ENCODE data around the gene NOL4L. TPM values are rescaled to one million over a fixed set of nuclear protein-coding genes. Genes with fewer than 3 reads are reported as not detected.
A peak's percentile ranks its signal among the peaks of the same experiment; 100 is the strongest.

Gene NOL4L
- total RNA-seq, 2 donors from 2014 or later: 39.6 to 50.7 TPM

GRCh38 chr20:32457479-32457986, 127.6 kb downstream of the NOL4L start:
- Histone ChIP-seq H3K27ac (ENCODE audit: low read depth, low read length) (peak overlapping the region; percentile 91), H3K9me3 (ENCODE audit: control insufficient read depth, low read length) (no peaks in the 10 kb centered on the region), H3K4me3 (ENCODE audit: low read length) (no peak overlapping the region), H3K9ac (ENCODE audit: extremely low read depth, low read length, poor library complexity, severe bottlenecking) (peak overlapping the region; percentile 51), H3K36me3 (ENCODE audit: control insufficient read depth, insufficient read depth, low read length) (peaks cover 52% of the 10 kb centered on the region), H3K4me1 (ENCODE audit: control insufficient read depth, insufficient read depth, low read length) (peaks cover 12% of the 10 kb centered on the region), H3K27me3 (ENCODE audit: control insufficient read depth, insufficient read depth, low read length, poor library complexity, severe bottlenecking) (no peaks in the 10 kb centered on the region)
- peaks cover 15% of the 10 kb centered on the region for H3K4me1 Mint-ChIP-seq
- peak overlapping the region; percentile 48 for H3K4me3 Mint-ChIP-seq
- 9 to 22% methylated on average over 11 to 29 of the region's 29 CpGs for WGBS, 2 experiments (ENCODE audit: insufficient coverage in 1 of 2, insufficient read length in 1 of 2)
- H3K9me3 Mint-ChIP-seq: no peaks in the 10 kb centered on the region
- DNase-seq: peak; percentile 96
- H3K27ac Mint-ChIP-seq: peak overlapping the region; percentile 84
- peaks cover 41% of the 10 kb centered on the region for H3K36me3 Mint-ChIP-seq (ENCODE audit: low read depth)
- TF ChIP-seq, protein P1, sequence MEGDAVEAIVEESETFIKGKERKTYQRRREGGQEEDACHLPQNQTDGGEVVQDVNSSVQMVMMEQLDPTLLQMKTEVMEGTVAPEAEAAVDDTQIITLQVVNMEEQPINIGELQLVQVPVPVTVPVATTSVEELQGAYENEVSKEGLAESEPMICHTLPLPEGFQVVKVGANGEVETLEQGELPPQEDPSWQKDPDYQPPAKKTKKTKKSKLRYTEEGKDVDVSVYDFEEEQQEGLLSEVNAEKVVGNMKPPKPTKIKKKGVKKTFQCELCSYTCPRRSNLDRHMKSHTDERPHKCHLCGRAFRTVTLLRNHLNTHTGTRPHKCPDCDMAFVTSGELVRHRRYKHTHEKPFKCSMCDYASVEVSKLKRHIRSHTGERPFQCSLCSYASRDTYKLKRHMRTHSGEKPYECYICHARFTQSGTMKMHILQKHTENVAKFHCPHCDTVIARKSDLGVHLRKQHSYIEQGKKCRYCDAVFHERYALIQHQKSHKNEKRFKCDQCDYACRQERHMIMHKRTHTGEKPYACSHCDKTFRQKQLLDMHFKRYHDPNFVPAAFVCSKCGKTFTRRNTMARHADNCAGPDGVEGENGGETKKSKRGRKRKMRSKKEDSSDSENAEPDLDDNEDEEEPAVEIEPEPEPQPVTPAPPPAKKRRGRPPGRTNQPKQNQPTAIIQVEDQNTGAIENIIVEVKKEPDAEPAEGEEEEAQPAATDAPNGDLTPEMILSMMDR (conservative IDR thresholded peaks at IDR 0.05): no peak
- H3K27me3 Mint-ChIP-seq (ENCODE audit: insufficient read depth): no peaks in the 10 kb centered on the region

DNA sequence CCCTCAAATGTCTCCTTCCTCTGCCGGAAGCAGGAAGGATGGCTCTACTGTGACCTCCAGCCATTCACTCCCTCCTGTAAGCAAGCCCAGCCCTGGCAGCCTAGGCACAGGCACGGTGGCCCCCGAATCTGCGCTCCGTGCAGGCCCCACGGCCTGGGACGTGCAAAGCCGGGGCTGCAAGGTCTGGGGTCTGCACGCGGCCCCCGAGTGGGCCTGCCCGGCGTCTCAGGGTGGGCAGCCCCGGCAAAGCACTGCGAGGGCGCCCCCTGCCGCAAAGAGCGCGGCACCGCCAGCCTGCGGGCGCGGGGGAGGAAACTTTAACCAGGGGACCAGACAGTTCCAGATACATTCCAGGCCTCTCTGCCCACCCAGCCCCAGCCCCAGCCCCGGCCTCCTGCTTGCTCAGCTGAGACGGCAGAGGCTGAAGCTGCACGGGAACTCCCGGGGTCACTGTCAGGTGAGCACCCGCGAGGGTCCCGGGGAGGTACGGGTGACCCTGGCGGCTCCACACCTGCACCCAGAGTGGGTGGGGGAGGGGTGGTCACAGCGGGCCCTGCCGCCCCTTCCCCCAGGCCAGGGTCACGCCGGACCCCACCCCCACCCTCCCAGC, 128.2 kb downstream of the NOL4L start:
- TF ChIP-seq, protein P1 (conservative IDR thresholded peaks at IDR 0.05): peak; percentile 100
- Mint-ChIP-seq H3K4me1 (peaks cover 15% of the 10 kb centered on the region), H3K36me3 (ENCODE audit: low read depth) (peaks cover 40% of the 10 kb centered on the region), H3K27me3 (ENCODE audit: insufficient read depth) (no peaks in the 10 kb centered on the region), H3K4me3 (peak overlapping the region; percentile 48), H3K27ac (peak overlapping the region; percentile 84), H3K9me3 (no peaks in the 10 kb centered on the region)
- H3K36me3 ChIP-seq (ENCODE audit: control insufficient read depth, insufficient read depth, low read length): peaks cover 52% of the 10 kb centered on the region
- peak; percentile 95 for DNase-seq
- H3K4me1 ChIP-seq (ENCODE audit: control insufficient read depth, insufficient read depth, low read length): peaks cover 12% of the 10 kb centered on the region
- H3K27ac ChIP-seq (ENCODE audit: low read depth, low read length): peak overlapping the region; percentile 91
- H3K4me3 ChIP-seq (ENCODE audit: low read length): peak overlapping the region; percentile 43
- WGBS, 2 experiments (ENCODE audit: insufficient coverage in 1 of 2, insufficient read length in 1 of 2): 9 to 29% methylated on average over 3 to 36 of the region's 36 CpGs
- no peaks in the 10 kb centered on the region for H3K27me3 ChIP-seq (ENCODE audit: control insufficient read depth, insufficient read depth, low read length, poor library complexity, severe bottlenecking)
- no peaks in the 10 kb centered on the region for H3K9me3 ChIP-seq (ENCODE audit: control insufficient read depth, low read length)
- H3K9ac ChIP-seq (ENCODE audit: extremely low read depth, low read length, poor library complexity, severe bottlenecking): peak overlapping the region; percentile 51

DNA sequence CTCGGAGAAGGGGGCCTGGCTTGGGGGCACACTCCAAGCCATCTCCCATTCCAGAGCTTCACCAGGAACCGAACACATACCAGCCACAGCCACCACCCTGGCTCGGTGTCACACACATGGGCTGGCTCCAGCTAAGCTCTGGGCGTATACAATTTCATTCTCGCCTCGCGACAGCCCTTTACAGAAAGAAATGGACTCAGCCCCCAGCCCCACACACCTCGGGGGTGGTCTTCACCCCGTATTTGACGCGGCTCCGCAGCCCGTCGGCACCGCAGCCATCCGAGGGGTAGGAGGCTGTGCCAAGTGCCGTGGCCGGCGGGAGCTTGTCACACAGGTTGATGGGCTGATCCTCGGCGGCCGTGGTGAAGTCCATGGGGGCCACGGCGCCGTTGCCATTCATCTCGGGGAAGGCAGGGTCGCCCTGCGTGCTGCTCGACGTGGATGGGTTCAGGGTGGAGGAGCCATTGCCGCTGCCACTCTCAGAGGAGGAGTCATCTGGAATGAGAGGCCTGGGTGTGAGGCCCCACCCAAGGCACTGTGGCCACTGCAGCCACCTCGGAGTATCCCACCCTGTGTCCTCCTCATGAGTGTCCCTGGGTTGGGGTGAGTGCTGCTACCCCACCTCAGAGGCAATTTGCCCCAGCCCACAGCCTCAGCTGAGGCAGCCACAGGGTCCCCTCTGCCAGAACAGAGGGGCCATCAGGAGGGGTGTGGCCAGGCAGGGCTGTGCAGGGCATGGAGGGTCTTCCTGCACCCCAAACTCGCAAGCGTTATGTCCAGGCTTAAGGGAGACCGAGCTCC, 129.0 kb downstream of the NOL4L start:
- TF ChIP-seq, protein P1 (conservative IDR thresholded peaks at IDR 0.05): no peak
- Mint-ChIP-seq H3K4me1 (peaks cover 15% of the 10 kb centered on the region), H3K36me3 (ENCODE audit: low read depth) (peaks cover 45% of the 10 kb centered on the region), H3K9me3 (no peaks in the 10 kb centered on the region), H3K4me3 (no peak overlapping the region), H3K27ac (no peak overlapping the region), H3K27me3 (ENCODE audit: insufficient read depth) (no peaks in the 10 kb centered on the region)
- peaks cover 12% of the 10 kb centered on the region for H3K4me1 ChIP-seq (ENCODE audit: control insufficient read depth, insufficient read depth, low read length)
- no peak overlapping the region for H3K4me3 ChIP-seq (ENCODE audit: low read length)
- DNase-seq: no peak
- peaks cover 53% of the 10 kb centered on the region for H3K36me3 ChIP-seq (ENCODE audit: control insufficient read depth, insufficient read depth, low read length)
- no peaks in the 10 kb centered on the region for H3K27me3 ChIP-seq (ENCODE audit: control insufficient read depth, insufficient read depth, low read length, poor library complexity, severe bottlenecking)
- no peak overlapping the region for H3K9ac ChIP-seq (ENCODE audit: extremely low read depth, low read length, poor library complexity, severe bottlenecking)
- 92 to 93% methylated on average over 31 to 35 of the region's 35 CpGs for WGBS, 2 experiments (ENCODE audit: insufficient coverage in 1 of 2, insufficient read length in 1 of 2)
- H3K27ac ChIP-seq (ENCODE audit: low read depth, low read length): peak overlapping the region; percentile 91
- H3K9me3 ChIP-seq (ENCODE audit: control insufficient read depth, low read length): no peaks in the 10 kb centered on the region

Measured in endodermal cell (in vitro differentiated cells).